WI38 (cell line): ENCODE data around the gene GSTCD.
A peak's percentile ranks its signal among the peaks of the same experiment; 100 is the strongest.

Experiments
- H3K4me3 ChIP-seq: 2 replicates; pipeline ENCODE4 v1.5.1; 2011; ENCODE audit warnings: low read depth, mild to moderate bottlenecking, control low read depth, low read length
- CTCF ChIP-seq: IDR thresholded peaks from 2 replicates; pipeline ENCODE4 v1.5.1; 2012; ENCODE audit warnings: low read depth, mild to moderate bottlenecking, control low read depth, low read length

The GSTCD gene

GRCh38 chr4:105785792-105786191 lies 77.2 kb downstream of the GSTCD start:
- no peak overlapping the region for H3K4me3 ChIP-seq
- no peak for TF ChIP-seq CTCF

- no peak overlapping the region for H3K4me3 ChIP-seq
- no peak for TF ChIP-seq CTCF
Observed at GRCh38 chr4:105786748-105787147, 78.2 kb downstream of the GSTCD start.

- TF ChIP-seq CTCF = no peak
- no peak overlapping the region for H3K4me3 ChIP-seq
Observed at GRCh38 chr4:105797225-105797624, 88.6 kb downstream of the GSTCD start.

GRCh38 chr4:105805501-105806120 lies 97.0 kb downstream of the GSTCD start:
- H3K4me3 ChIP-seq = no peak overlapping the region
- TF ChIP-seq CTCF = no peak

- TF ChIP-seq CTCF = no peak
- no peak overlapping the region for H3K4me3 ChIP-seq
Observed at GRCh38 chr4:105807496-105807895, 98.9 kb downstream of the GSTCD start.

- no peak for TF ChIP-seq CTCF
- H3K4me3 ChIP-seq = peak overlapping the region; percentile 31
Observed at GRCh38 chr4:105808030-105808749, 99.6 kb downstream of the GSTCD start.

GRCh38 chr4:105808750-105809041 lies 100.1 kb downstream of the GSTCD start:
- peak overlapping the region; percentile 31 for H3K4me3 ChIP-seq
- no peak for TF ChIP-seq CTCF
